Neural cell (in vitro differentiated cells): ENCODE results near the gene INSIG1. TPM values are rescaled to one million over a fixed set of nuclear protein-coding genes. Genes with fewer than 3 reads are reported as not detected.

Source experiments
- H2AFZ ChIP-seq: fragments of 200-600, 300-800 bp; sonication (generic), shearing (Covaris generic); 2 replicates; pipeline ENCODE4 v1.6.0; 2014; ENCODE audit warnings: low read depth, mild to moderate bottlenecking, antibody characterized with exemption, low read length, moderate library complexity
- H3F3A ChIP-seq: fragments of 200-600 bp; shearing (Covaris generic); 2 replicates; pipeline ENCODE4 v1.6.1; 2016; ENCODE audit warnings: mild to moderate bottlenecking, moderate library complexity, mixed read lengths, antibody characterized with exemption, low read length; ENCODE audit not compliant: insufficient read depth, poor library complexity, severe bottlenecking
- H3K27ac ChIP-seq: fragments of 200-600, 300-800 bp; sonication (generic), shearing (Covaris generic); 2 replicates; pipeline ENCODE4 v1.5.1; 2014; ENCODE audit warnings: mild to moderate bottlenecking, low read length, moderate library complexity
- H3K27me3 ChIP-seq: fragments of 300-800, 200-600 bp; sonication (generic), shearing (Covaris generic); 2 replicates; pipeline ENCODE4 v1.6.0; 2014; ENCODE audit warnings: mild to moderate bottlenecking, low read depth, low read length, moderate library complexity; ENCODE audit not compliant: insufficient read depth
- H3K36me3 ChIP-seq: fragments of 300-800, 200-600 bp; sonication (generic), shearing (Covaris generic); 2 replicates; pipeline ENCODE4 v1.5.1; 2014; ENCODE audit warnings: mild to moderate bottlenecking, antibody characterized with exemption, low read length, moderate library complexity; ENCODE audit not compliant: insufficient read depth
- H3K4me2 ChIP-seq: fragments of 300-800, 200-600 bp; sonication (generic), shearing (Covaris generic); 2 replicates; pipeline ENCODE4 v1.6.0; 2014; ENCODE audit warnings: mild to moderate bottlenecking, low read length
- H3K4me3 ChIP-seq: fragments of 300-800, 200-600 bp; sonication (generic), shearing (Covaris generic); 2 replicates; pipeline ENCODE4 v1.5.1; 2014; ENCODE audit warnings: mild to moderate bottlenecking, low read length, moderate library complexity
- H3K79me2 ChIP-seq: fragments of 200-600 bp; shearing (Covaris generic); replicated peaks from 2 replicates; pipeline ENCODE4 v1.6.0; 2014; ENCODE audit warnings: mild to moderate bottlenecking, low read length, moderate library complexity; ENCODE audit not compliant: insufficient read depth
- H3K9ac ChIP-seq: fragments of 300-800, 200-600 bp; sonication (generic), shearing (Covaris generic); 2 replicates; pipeline ENCODE4 v1.6.1; 2016; ENCODE audit warnings: mild to moderate bottlenecking, low read length, mixed read lengths
- H3K9me2 ChIP-seq: fragments of 200-600 bp; shearing (Covaris generic); 2 replicates; pipeline ENCODE4 v1.6.1; 2016; ENCODE audit warnings: mild to moderate bottlenecking, low read length, mixed read lengths; ENCODE audit not compliant: insufficient read depth
- H3K9me3 ChIP-seq: fragments of 200-600, 300-800 bp; sonication (generic), shearing (Covaris generic); 2 replicates; pipeline ENCODE4 v1.6.1; 2016; ENCODE audit warnings: mild to moderate bottlenecking, mixed run types, low read length, moderate library complexity, mixed read lengths
- H4K20me1 ChIP-seq: fragments of 200-600 bp; shearing (Covaris generic); 2 replicates; pipeline ENCODE4 v1.6.1; 2016; ENCODE audit warnings: mild to moderate bottlenecking, mixed run types; ENCODE audit not compliant: insufficient read depth
- EP300 ChIP-seq: fragments of 450-650 bp; conservative IDR thresholded peaks from 2 replicates; pipeline ENCODE4 v1.6.1; 2014; ENCODE audit warnings: antibody characterized with exemption, mild to moderate bottlenecking, moderate library complexity; ENCODE audit not compliant: poor library complexity, severe bottlenecking
- EZH2 ChIP-seq: fragments of 200-600, 300-800 bp; shearing (Covaris generic), sonication (generic); IDR thresholded peaks from 2 replicates; pipeline ENCODE4 v1.6.1; 2014; ENCODE audit warnings: antibody characterized with exemption, low read length, borderline replicate concordance, mild to moderate bottlenecking; ENCODE audit not compliant: insufficient read depth, poor library complexity, severe bottlenecking
- MXI1 ChIP-seq: fragments of 450-650 bp; conservative IDR thresholded peaks from 2 replicates; pipeline ENCODE4 v1.6.1; 2014; ENCODE audit warnings: antibody characterized with exemption, mild to moderate bottlenecking; ENCODE audit not compliant: poor library complexity, severe bottlenecking
- POLR2AphosphoS5 ChIP-seq: IDR thresholded peaks from 2 replicates; pipeline ENCODE4 v1.6.1; 2012
- RAD21 ChIP-seq: fragments of 450-650 bp; conservative IDR thresholded peaks from 2 replicates; pipeline ENCODE4 v1.6.1; 2014; ENCODE audit warnings: antibody characterized with exemption, mild to moderate bottlenecking, moderate library complexity
- REST ChIP-seq: IDR thresholded peaks from 2 replicates; pipeline ENCODE4 v1.6.1; 2012; ENCODE audit warnings: borderline replicate concordance
- SMC3 ChIP-seq: fragments of 450-650 bp; conservative IDR thresholded peaks from 2 replicates; pipeline ENCODE4 v1.6.1; 2014; ENCODE audit warnings: antibody characterized with exemption, mild to moderate bottlenecking, moderate library complexity; ENCODE audit not compliant: poor library complexity
- TAF1 ChIP-seq: IDR thresholded peaks from 2 replicates; pipeline ENCODE4 v1.6.1; 2012; ENCODE audit warnings: low read depth
- polyA plus RNA-seq: library from polyadenylated mRNA; depleted of rRNA; stranded (reverse); fragments of >200 nt; gene quantifications from 2 replicates; pipeline ENCODE4 v1.2.3, GENCODE V29; 2014
- TF ChIP-seq, protein P1 (sequence below): fragments of 450-650 bp; IDR thresholded peaks from 2 replicates; pipeline ENCODE4 v1.5.1; 2014; ENCODE audit warnings: antibody characterized with exemption, mild to moderate bottlenecking, moderate library complexity; ENCODE audit not compliant: poor library complexity, severe bottlenecking

The INSIG1 gene
- polyA plus RNA-seq, 1 donor from 2014 or later: 71.0 TPM

GRCh38 chr7:155259866-155260497 is 37.7 kb upstream of the INSIG1 start:
- no peak overlapping the region for H3K27ac ChIP-seq
- H3K9ac ChIP-seq: no peak overlapping the region
- no peaks in the 10 kb centered on the region for H3K9me3 ChIP-seq
- no peaks in the 10 kb centered on the region for H3K9me2 ChIP-seq
- H2AFZ ChIP-seq: no peak overlapping the region
- H3K36me3 ChIP-seq: no peaks in the 10 kb centered on the region
- no peaks in the 10 kb centered on the region for H3F3A ChIP-seq
- no peak overlapping the region for H3K4me3 ChIP-seq
- TF ChIP-seq POLR2AphosphoS5 (no peak), TAF1 (no peak), EP300 (no peak), MXI1 (no peak), RAD21 (no peak), REST (no peak), EZH2 (no peak), SMC3 (no peak)
- TF ChIP-seq, protein P1, sequence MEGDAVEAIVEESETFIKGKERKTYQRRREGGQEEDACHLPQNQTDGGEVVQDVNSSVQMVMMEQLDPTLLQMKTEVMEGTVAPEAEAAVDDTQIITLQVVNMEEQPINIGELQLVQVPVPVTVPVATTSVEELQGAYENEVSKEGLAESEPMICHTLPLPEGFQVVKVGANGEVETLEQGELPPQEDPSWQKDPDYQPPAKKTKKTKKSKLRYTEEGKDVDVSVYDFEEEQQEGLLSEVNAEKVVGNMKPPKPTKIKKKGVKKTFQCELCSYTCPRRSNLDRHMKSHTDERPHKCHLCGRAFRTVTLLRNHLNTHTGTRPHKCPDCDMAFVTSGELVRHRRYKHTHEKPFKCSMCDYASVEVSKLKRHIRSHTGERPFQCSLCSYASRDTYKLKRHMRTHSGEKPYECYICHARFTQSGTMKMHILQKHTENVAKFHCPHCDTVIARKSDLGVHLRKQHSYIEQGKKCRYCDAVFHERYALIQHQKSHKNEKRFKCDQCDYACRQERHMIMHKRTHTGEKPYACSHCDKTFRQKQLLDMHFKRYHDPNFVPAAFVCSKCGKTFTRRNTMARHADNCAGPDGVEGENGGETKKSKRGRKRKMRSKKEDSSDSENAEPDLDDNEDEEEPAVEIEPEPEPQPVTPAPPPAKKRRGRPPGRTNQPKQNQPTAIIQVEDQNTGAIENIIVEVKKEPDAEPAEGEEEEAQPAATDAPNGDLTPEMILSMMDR: no peak
- no peaks in the 10 kb centered on the region for H3K27me3 ChIP-seq
- H3K79me2 ChIP-seq: no peaks in the 10 kb centered on the region
- H3K4me2 ChIP-seq: no peak overlapping the region
- no peaks in the 10 kb centered on the region for H4K20me1 ChIP-seq

- no peak overlapping the region for H2AFZ ChIP-seq
- H4K20me1 ChIP-seq: no peaks in the 10 kb centered on the region
- TF ChIP-seq REST (no peak), EZH2 (no peak), MXI1 (no peak), POLR2AphosphoS5 (no peak), TAF1 (no peak), EP300 (no peak), SMC3 (no peak)
- TF ChIP-seq, protein P1: no peak
- no peaks in the 10 kb centered on the region for H3K27me3 ChIP-seq
- no peak overlapping the region for H3K27ac ChIP-seq
- H3K4me2 ChIP-seq: no peak overlapping the region
- H3K9me2 ChIP-seq: no peaks in the 10 kb centered on the region
- no peaks in the 10 kb centered on the region for H3K9me3 ChIP-seq
- no peaks in the 10 kb centered on the region for H3F3A ChIP-seq
- no peak overlapping the region for H3K9ac ChIP-seq
- no peaks in the 10 kb centered on the region for H3K79me2 ChIP-seq
- H3K4me3 ChIP-seq: no peak overlapping the region
- H3K36me3 ChIP-seq: no peaks in the 10 kb centered on the region
These were observed 37.2 kb upstream of the INSIG1 start for GRCh38 chr7:155260498-155260872.
